Mesenchymal stem cell (in vitro differentiated cells and primary cell): ENCODE results near the gene PAQR8.

Source experiments
- DNase-seq: peaks from one replicate; pipeline ENCODE4 v3.0.0-alpha.2; 2013
- H2AFZ ChIP-seq: one replicate; pipeline ENCODE4 v1.6.1; 2013; ENCODE audit warnings: low read depth, mild to moderate bottlenecking, control low read depth, inconsistent platforms, low read length, moderate library complexity
- H2AK5ac ChIP-seq: 2 replicates; pipeline ENCODE4 v1.6.1; 2013; ENCODE audit warnings: low read length, moderate library complexity, mild to moderate bottlenecking, inconsistent platforms; ENCODE audit not compliant: severe bottlenecking
- H2BK120ac ChIP-seq: one replicate; pipeline ENCODE4 v1.6.1; 2013; ENCODE audit warnings: low read depth, mild to moderate bottlenecking, inconsistent platforms, low read length, moderate library complexity
- H2BK12ac ChIP-seq, 2 experiments: one replicate each; pipeline ENCODE4 v1.6.1; 2013; ENCODE audit warnings: inconsistent platforms in 2 of 2, low read length in 2 of 2, mild to moderate bottlenecking in 2 of 2, moderate library complexity in 2 of 2, control low read depth in 1 of 2
- H2BK15ac ChIP-seq: one replicate; pipeline ENCODE4 v1.6.1; 2013; ENCODE audit warnings: mild to moderate bottlenecking, low read depth, inconsistent platforms; ENCODE audit not compliant: poor library complexity, severe bottlenecking
- H2BK5ac ChIP-seq: 2 replicates; pipeline ENCODE4 v1.6.1; 2013; ENCODE audit warnings: low read depth, mild to moderate bottlenecking, low read length, control low read depth, inconsistent platforms; ENCODE audit not compliant: poor library complexity, severe bottlenecking
- H3K14ac ChIP-seq, 2 experiments: one replicate each; pipeline ENCODE4 v1.6.1; 2013; ENCODE audit warnings: inconsistent platforms in 2 of 2, low read length in 2 of 2, control low read depth in 1 of 2, mild to moderate bottlenecking in 1 of 2, moderate library complexity in 1 of 2
- H3K18ac ChIP-seq, 2 experiments: one replicate each; pipeline ENCODE4 v1.6.1; 2013; ENCODE audit warnings: inconsistent platforms in 2 of 2, low read length in 2 of 2, control low read depth in 1 of 2, low read depth in 1 of 2, mild to moderate bottlenecking in 1 of 2
- H3K23ac ChIP-seq, 2 experiments: one replicate each; pipeline ENCODE4 v1.6.1; 2013; ENCODE audit warnings: inconsistent platforms in 2 of 2, low read length in 2 of 2, mild to moderate bottlenecking in 2 of 2, moderate library complexity in 2 of 2, control low read depth in 1 of 2
- H3K27ac ChIP-seq: 2 replicates; pipeline ENCODE4 v1.5.1; 2013; ENCODE audit warnings: mild to moderate bottlenecking, moderate library complexity, low read length, control low read depth, inconsistent platforms; ENCODE audit not compliant: poor library complexity, severe bottlenecking
- H3K27me3 ChIP-seq, 2 experiments: 2 replicates each; pipeline versions ENCODE4 v1.6.1 to v1.7.0; 2013; ENCODE audit warnings: low read length in 2 of 2, mild to moderate bottlenecking in 2 of 2, moderate library complexity in 2 of 2, control low read depth in 1 of 2, inconsistent platforms in 1 of 2; ENCODE audit not compliant: control insufficient read depth in 1 of 2, insufficient read depth in 1 of 2
- H3K36me3 ChIP-seq, 2 experiments: 2 replicates each; pipeline versions ENCODE4 v1.6.1 to v1.7.0; 2013; ENCODE audit warnings: low read length in 2 of 2, control low read depth in 1 of 2, inconsistent platforms in 1 of 2, low read depth in 1 of 2, mild to moderate bottlenecking in 1 of 2; ENCODE audit not compliant: insufficient read depth in 2 of 2, control insufficient read depth in 1 of 2
- H3K4ac ChIP-seq, 2 experiments: one replicate each; pipeline ENCODE4 v1.6.1; 2013; ENCODE audit warnings: inconsistent platforms in 2 of 2, low read length in 2 of 2, mild to moderate bottlenecking in 2 of 2, moderate library complexity in 2 of 2, control low read depth in 1 of 2, low read depth in 1 of 2
- H3K4me1 ChIP-seq: 2 replicates; pipeline ENCODE4 v1.6.1; 2013; ENCODE audit warnings: low read depth, low read length, control low read depth; ENCODE audit not compliant: control insufficient read depth, insufficient read depth
- H3K4me2 ChIP-seq: 2 replicates; pipeline ENCODE4 v1.6.1; 2013; ENCODE audit warnings: low read length, mild to moderate bottlenecking, inconsistent platforms; ENCODE audit not compliant: poor library complexity, severe bottlenecking
- H3K4me3 ChIP-seq, 2 experiments: 2 replicates each; pipeline versions ENCODE4 v1.5.1 to v1.7.0; 2013; ENCODE audit warnings: low read length in 2 of 2, mild to moderate bottlenecking in 2 of 2, control low read depth in 1 of 2, low read depth in 1 of 2; ENCODE audit not compliant: insufficient read depth in 1 of 2
- H3K79me1 ChIP-seq: replicated peaks from 2 replicates; pipeline ENCODE4 v1.6.1; 2013; ENCODE audit warnings: mild to moderate bottlenecking, control low read depth, low read length, inconsistent platforms; ENCODE audit not compliant: poor library complexity, severe bottlenecking
- H3K9ac ChIP-seq: 2 replicates; pipeline ENCODE4 v1.7.0; 2013; ENCODE audit warnings: mild to moderate bottlenecking, low read length, moderate library complexity
- H3K9me3 ChIP-seq: 2 replicates; pipeline ENCODE4 v1.7.0; 2013; ENCODE audit warnings: mild to moderate bottlenecking, low read length; ENCODE audit not compliant: control insufficient read depth
- H4K8ac ChIP-seq: one replicate; pipeline ENCODE4 v1.6.1; 2013; ENCODE audit warnings: inconsistent platforms, mild to moderate bottlenecking, low read length, moderate library complexity
- H4K91ac ChIP-seq: one replicate; pipeline ENCODE4 v1.6.1; 2013; ENCODE audit warnings: mild to moderate bottlenecking, low read length, inconsistent platforms
- WGBS: methylation state at CpG from one replicate; pipeline ENCODE4 v1.1.7; 2013; ENCODE audit warnings: mixed read lengths; 5-methylcytosine and 5-hydroxymethylcytosine counted together

Gene PAQR8

DNA sequence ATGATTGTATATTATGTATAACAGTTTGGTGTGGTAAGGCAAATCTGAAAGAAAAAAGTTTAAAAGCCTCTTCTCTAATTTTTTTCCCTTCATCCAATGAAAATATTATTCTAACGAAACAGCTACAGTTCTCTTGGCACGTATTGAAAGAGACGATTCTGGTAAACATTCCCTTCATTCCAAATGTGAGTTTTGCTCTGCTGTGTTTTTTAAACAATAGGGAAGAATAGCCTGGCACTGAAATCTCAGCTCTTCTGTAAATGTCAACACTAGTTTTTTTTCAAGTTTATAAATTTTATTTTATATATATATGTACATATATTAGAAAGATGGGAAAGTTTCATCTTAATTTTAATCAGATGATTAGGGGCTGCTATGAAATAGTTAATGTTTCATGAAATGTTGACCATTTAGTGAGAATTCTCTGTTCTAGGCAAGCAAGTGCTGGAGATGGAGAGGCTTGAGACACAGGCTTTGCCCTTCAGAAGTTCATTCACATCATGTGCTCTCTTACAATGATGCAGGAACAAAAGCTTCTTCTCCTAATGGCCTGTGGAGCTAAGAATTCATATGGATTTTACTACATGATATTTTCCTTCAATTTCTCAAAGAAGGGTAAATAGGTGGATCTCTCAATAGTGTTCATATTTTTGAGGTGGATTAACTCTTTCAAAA, 4.1 kb downstream of the PAQR8 start:
- H3K4me1 ChIP-seq, result peaks cover 10% of the 10 kb centered on the region
- no peak overlapping the region for H2BK120ac ChIP-seq
- no peaks in the 10 kb centered on the region for H3K36me3 ChIP-seq
- H3K9me3 ChIP-seq, result no peaks in the 10 kb centered on the region
- no peak overlapping the region for H3K4me3 ChIP-seq
- H3K4me2 ChIP-seq, result no peak overlapping the region
- no peak overlapping the region for H2BK5ac ChIP-seq
- no peak overlapping the region for H3K27ac ChIP-seq
- no peak overlapping the region for H2BK15ac ChIP-seq
- no peak overlapping the region for H2BK12ac ChIP-seq
- H3K18ac ChIP-seq, result no peak overlapping the region
- H4K91ac ChIP-seq, result no peak overlapping the region
- H2AFZ ChIP-seq, result no peak overlapping the region
- no peak overlapping the region for H3K9ac ChIP-seq
- DNase-seq, result no peak
- H2AK5ac ChIP-seq, result no peak overlapping the region
- WGBS, result 100% methylated on average over 3 of the region's 3 CpGs
- H3K14ac ChIP-seq, result no peak overlapping the region
- H3K27me3 ChIP-seq, result peaks cover 0 to 3% of the 10 kb centered on the region in 2 experiments
- H3K79me1 ChIP-seq, result peaks cover 24% of the 10 kb centered on the region
- H4K8ac ChIP-seq, result no peak overlapping the region
- H3K4ac ChIP-seq, result no peak overlapping the region
- no peak overlapping the region for H3K23ac ChIP-seq

DNA sequence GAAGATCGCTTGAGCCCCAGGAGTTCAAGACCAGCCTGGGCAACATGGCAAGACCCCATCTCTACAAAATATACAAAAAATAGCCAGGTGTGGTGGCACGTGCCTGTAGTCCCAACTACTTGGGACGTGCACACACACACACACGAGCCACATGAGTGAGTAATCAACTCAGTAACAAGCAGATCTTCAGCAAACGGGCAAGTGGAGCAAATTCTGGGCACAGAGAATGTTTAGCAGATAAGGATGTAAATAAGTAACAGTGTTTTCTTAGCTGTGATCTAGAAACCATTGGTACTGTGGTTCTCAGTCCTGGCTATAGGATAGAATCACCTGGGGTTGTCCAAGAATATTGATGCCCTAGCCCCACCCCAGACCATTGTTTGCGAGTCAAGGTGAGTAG, 6.1 kb downstream of the PAQR8 start:
- Histone ChIP-seq H3K36me3 (no peaks in the 10 kb centered on the region), H3K27ac (no peak overlapping the region), H3K14ac (no peak overlapping the region), H3K23ac (no peak overlapping the region), H2BK15ac (no peak overlapping the region), H2AK5ac (no peak overlapping the region), H3K4me2 (no peak overlapping the region), H2AFZ (no peak overlapping the region), H3K4me1 (peaks cover 3% of the 10 kb centered on the region), H4K8ac (no peak overlapping the region), H2BK5ac (no peak overlapping the region), H3K4ac (no peak overlapping the region), H3K79me1 (peaks cover 18% of the 10 kb centered on the region), H3K9me3 (no peaks in the 10 kb centered on the region), H2BK12ac (no peak overlapping the region), H3K18ac (no peak overlapping the region), H3K27me3 (peaks cover 0 to 3% of the 10 kb centered on the region in 2 experiments), H2BK120ac (no peak overlapping the region), H3K4me3 (no peak overlapping the region), H4K91ac (no peak overlapping the region), H3K9ac (no peak overlapping the region)
- WGBS, result 97% methylated on average over 6 of the region's 6 CpGs
- no peak for DNase-seq

DNA sequence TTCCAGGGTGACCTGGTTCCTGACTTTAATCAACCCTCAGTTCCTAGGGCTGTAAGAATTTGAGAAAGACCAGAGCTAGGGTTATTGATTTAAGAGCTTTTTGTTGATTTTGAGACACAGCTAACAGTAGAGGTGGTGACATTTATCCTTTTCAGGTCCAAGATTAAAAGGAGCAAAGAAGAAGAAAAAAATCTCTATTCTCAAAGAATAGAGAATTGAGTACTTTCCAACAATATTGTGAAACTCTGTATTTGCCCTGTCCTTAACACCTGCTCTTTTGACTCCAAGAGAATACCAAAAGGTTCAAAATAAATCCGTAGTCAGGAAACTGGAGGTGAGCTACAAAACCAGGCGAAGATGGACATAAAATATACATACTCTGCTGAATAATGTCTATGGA, 7.3 kb downstream of the PAQR8 start:
- no peaks in the 10 kb centered on the region for H3K4me1 ChIP-seq
- H4K91ac ChIP-seq, result no peak overlapping the region
- H2AFZ ChIP-seq, result no peak overlapping the region
- H3K27me3 ChIP-seq, result no peaks in the 10 kb centered on the region
- H3K14ac ChIP-seq, result no peak overlapping the region
- no peaks in the 10 kb centered on the region for H3K9me3 ChIP-seq
- no peak overlapping the region for H3K4ac ChIP-seq
- H3K79me1 ChIP-seq, result peaks cover 17% of the 10 kb centered on the region
- H2BK5ac ChIP-seq, result no peak overlapping the region
- H2AK5ac ChIP-seq, result no peak overlapping the region
- H3K36me3 ChIP-seq, result peaks cover 0 to 3% of the 10 kb centered on the region in 2 experiments
- no peak overlapping the region for H3K27ac ChIP-seq
- H2BK12ac ChIP-seq, result no peak overlapping the region
- H3K23ac ChIP-seq, result no peak overlapping the region
- no peak overlapping the region for H3K9ac ChIP-seq
- H4K8ac ChIP-seq, result no peak overlapping the region
- no peak overlapping the region for H3K4me2 ChIP-seq
- H3K18ac ChIP-seq, result no peak overlapping the region
- H2BK120ac ChIP-seq, result no peak overlapping the region
- H3K4me3 ChIP-seq, result no peak overlapping the region
- no peak for DNase-seq
- 95% methylated on average over 2 of the region's 2 CpGs for WGBS
- no peak overlapping the region for H2BK15ac ChIP-seq

DNA sequence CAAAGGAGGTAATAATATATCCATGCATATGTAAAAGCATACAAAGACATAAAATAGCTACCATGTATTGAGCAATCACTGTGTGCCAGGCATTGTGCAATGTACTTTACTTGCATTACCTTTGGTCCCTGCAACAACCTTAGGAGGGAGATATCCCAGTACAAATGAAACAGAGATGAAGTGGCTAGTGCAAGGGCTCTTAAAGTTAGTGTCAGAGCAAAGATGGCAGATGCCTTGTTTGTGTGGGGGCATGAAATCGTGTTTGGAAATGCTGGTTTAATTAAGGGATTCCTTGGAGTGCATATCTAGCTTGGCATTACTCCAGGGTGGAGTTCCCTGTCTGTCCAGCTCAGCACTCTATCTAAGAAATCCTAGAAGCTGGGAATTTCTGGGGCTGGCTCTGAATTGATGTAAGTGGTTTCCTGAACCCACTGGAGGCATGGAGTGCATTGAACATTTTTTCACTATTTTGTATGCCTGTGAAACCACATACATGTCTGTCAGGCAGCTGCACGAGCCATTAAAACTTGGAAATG, 9.8 kb downstream of the PAQR8 start:
- Histone ChIP-seq H3K18ac (no peak overlapping the region), H2BK15ac (no peak overlapping the region), H3K4me3 (no peak overlapping the region), H3K4ac (no peak overlapping the region), H2BK120ac (no peak overlapping the region), H3K14ac (no peak overlapping the region), H4K91ac (no peak overlapping the region), H3K27me3 (no peaks in the 10 kb centered on the region), H2BK5ac (no peak overlapping the region), H3K23ac (no peak overlapping the region), H2AK5ac (no peak overlapping the region), H3K36me3 (peaks cover 0 to 3% of the 10 kb centered on the region in 2 experiments), H3K79me1 (peaks cover 20% of the 10 kb centered on the region), H3K9me3 (no peaks in the 10 kb centered on the region), H3K9ac (no peak overlapping the region), H3K27ac (no peak overlapping the region), H2AFZ (no peak overlapping the region), H2BK12ac (no peak overlapping the region), H3K4me2 (no peak overlapping the region), H3K4me1 (no peaks in the 10 kb centered on the region), H4K8ac (no peak overlapping the region)
- DNase-seq, result no peak
- 85% methylated on average over 2 of the region's 2 CpGs for WGBS
